Hepatocyte (in vitro differentiated cells): ENCODE measurements around the gene ADAMTSL5.

Experiments used
- CTCF ChIP-seq: fragments of 200-600 bp; sonication (generic); IDR thresholded peaks from 2 replicates; pipeline ENCODE4 v1.5.1; 2016; ENCODE audit warnings: antibody characterized with exemption, mild to moderate bottlenecking; ENCODE audit not compliant: poor library complexity
- EZH2 ChIP-seq: fragments of 200-600 bp; sonication (generic); IDR thresholded peaks from 2 replicates; pipeline ENCODE4 v1.6.1; 2016; ENCODE audit warnings: antibody characterized with exemption, mild to moderate bottlenecking, borderline replicate concordance
- EZH2phosphoT487 ChIP-seq: fragments of 200-600 bp; sonication (generic); IDR thresholded peaks from one replicate; pipeline ENCODE4 v1.6.1; 2018; ENCODE audit warnings: antibody characterized with exemption, mild to moderate bottlenecking, low read depth, moderate library complexity; ENCODE audit not compliant: unreplicated experiment, severe bottlenecking

GRCh38 chr19:1478934-1479707 is 33.7 kb downstream of the ADAMTSL5 start, which contains the start of gene C19orf25:
- TF ChIP-seq CTCF (no peak), EZH2 (no peak), EZH2phosphoT487 (no peak)
